Skeletal muscle satellite cell (primary cell): Measurements from ENCODE around the gene TMC7.
"Not testable (repeated sequence)": the region's sequence is repeated elsewhere in the genome, so short reads cannot be mapped to it uniquely, and the experiment has no call there.

Experiments
- H3K27me3 ChIP-seq: 2 replicates; pipeline ENCODE4 v1.7.0; 2013; ENCODE audit warnings: low read length; ENCODE audit not compliant: control insufficient read depth, insufficient read depth
- H3K36me3 ChIP-seq: 2 replicates; pipeline ENCODE4 v1.7.0; 2013; ENCODE audit warnings: mild to moderate bottlenecking, control low read depth, low read length; ENCODE audit not compliant: insufficient read depth
- H3K4me1 ChIP-seq: 2 replicates; pipeline ENCODE4 v1.7.0; 2013; ENCODE audit warnings: low read length; ENCODE audit not compliant: control insufficient read depth, insufficient read depth
- H3K4me2 ChIP-seq: 2 replicates; pipeline ENCODE4 v1.7.0; 2013; ENCODE audit warnings: mild to moderate bottlenecking, low read length
- H3K4me3 ChIP-seq: 2 replicates; pipeline ENCODE4 v1.7.0; 2013; ENCODE audit warnings: low read length
- H3K9ac ChIP-seq: 2 replicates; pipeline ENCODE4 v1.7.0; 2013; ENCODE audit warnings: mild to moderate bottlenecking, low read depth, low read length, moderate library complexity
- H3K9me3 ChIP-seq: replicated peaks from 2 replicates; pipeline ENCODE4 v1.7.0; 2013; ENCODE audit warnings: mild to moderate bottlenecking, control low read depth, low read length

TMC7 gene

DNA sequence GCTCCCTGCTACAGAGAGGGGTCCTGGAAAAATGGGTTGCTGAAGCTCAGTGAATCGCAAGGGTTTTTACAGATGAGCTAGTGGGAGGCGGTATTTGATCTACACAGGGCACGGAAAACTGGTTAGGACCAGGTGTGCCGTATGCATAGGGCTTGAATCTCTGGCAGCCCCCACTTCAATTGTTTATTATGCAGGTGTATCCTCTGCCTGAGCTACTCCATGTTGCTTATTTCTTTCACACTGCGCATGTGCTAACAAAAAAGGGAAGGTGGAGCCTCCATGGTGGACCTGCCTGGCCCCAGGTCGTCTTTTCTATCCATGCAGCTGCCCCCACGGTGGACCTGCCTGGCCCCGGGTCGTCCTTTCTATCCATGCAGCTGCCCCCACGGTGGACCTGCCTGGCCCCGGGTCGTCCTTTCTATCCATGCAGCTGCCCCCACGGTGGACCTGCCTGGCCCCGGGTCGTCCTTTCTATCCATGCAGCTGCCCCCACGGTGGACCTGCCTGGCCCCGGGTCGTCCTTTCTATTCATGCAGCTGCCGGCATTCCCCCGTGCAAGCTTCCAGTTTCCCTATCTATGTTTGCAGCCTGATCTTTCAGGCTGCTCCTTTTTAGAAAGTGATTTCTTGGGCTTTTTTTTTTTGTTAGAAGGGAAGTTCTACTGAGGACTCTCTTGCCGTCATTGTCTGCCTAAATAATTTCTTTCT, 27.7 kb upstream of the TMC7 start:
- H3K9ac ChIP-seq, H3K36me3 ChIP-seq, H3K9me3 ChIP-seq, H3K4me3 ChIP-seq, H3K4me2 ChIP-seq, H3K4me1 ChIP-seq: not testable (repeated sequence)
- H3K27me3 ChIP-seq, result peaks cover 22% of the 10 kb centered on the region

DNA sequence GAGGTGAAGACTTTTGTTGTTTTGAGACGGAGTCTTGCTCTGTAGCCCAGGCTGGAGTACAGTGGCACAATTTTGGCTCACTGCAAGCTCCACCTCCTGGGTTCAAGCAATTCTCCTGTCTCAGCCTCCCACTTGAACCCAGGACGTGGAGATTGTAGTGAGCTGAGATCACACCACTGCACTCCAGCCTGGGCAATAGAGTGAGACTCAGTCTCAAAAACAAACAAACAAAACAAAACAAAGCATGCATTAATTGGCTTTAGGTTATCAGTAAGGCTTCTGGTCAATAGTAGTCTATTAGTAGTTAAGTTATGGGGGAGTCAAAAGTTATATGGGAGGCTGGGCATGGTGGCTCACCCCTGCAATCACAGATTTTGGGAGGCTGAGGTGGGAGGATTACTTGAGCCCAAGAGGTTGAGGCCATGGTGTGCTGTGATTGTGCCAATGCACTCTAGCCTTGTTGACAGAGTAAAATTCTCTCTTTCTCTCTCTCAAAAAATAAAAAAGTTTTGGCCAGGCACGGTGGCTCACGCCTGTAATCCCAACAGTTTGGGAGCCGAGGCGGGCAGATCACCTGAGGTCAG, 27.0 kb upstream of the TMC7 start:
- H3K9ac ChIP-seq, H3K36me3 ChIP-seq, H3K4me1 ChIP-seq, H3K9me3 ChIP-seq, H3K4me3 ChIP-seq, H3K4me2 ChIP-seq: not testable (repeated sequence)
- peaks cover 26% of the 10 kb centered on the region for H3K27me3 ChIP-seq

DNA sequence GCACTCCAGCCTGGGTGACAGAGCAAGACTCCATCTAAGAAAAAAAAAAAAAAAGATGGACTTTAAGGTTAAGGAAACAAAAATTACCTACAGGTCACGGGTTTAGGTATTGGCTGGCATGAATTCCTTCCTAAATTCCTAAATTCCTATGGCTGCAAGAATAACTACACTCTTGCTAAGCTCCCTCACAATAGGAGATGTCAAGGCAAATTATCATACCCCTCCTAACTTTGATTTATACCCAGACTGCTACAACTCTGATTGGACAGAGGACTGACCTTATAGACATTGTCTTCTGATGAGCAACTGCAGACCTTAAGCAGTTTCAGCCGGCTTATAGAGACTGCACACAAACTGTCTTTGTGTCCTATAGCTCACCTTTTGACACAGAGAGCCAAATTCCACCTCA, 25.1 kb upstream of the TMC7 start:
- no peak overlapping the region for H3K9ac ChIP-seq
- peaks cover 26% of the 10 kb centered on the region for H3K27me3 ChIP-seq
- no peaks in the 10 kb centered on the region for H3K9me3 ChIP-seq
- H3K36me3 ChIP-seq, result no peaks in the 10 kb centered on the region
- no peak overlapping the region for H3K4me3 ChIP-seq
- no peak overlapping the region for H3K4me2 ChIP-seq
- no peaks in the 10 kb centered on the region for H3K4me1 ChIP-seq

- Histone ChIP-seq H3K4me2 (no peak overlapping the region), H3K27me3 (peaks cover 26% of the 10 kb centered on the region), H3K9ac (no peak overlapping the region), H3K9me3 (no peaks in the 10 kb centered on the region), H3K4me3 (no peak overlapping the region), H3K36me3 (no peaks in the 10 kb centered on the region), H3K4me1 (no peaks in the 10 kb centered on the region)
Measured at GRCh38 chr16:18959031-18959505, 24.7 kb upstream of the TMC7 start.

DNA sequence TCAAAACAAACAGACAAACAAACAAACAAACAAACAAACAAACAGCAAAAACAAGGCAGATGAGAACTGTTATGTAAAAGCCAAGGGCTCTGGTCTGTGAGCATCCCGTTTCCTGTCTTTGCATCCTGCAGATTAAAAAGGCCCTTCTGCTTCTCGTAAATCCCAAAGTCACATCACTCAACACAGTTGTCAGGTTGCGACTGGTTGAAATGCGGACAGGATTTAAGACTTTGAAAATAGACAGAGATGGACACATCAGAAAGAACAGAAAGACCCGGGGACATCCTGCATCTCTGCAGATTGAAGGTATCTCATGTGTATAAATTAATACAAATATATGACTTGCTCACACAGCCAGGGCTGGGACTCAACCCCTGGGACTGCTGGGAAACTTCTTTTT, 18.2 kb upstream of the TMC7 start:
- Histone ChIP-seq H3K4me3 (no peak overlapping the region), H3K4me1 (no peaks in the 10 kb centered on the region), H3K4me2 (no peak overlapping the region), H3K9me3 (no peaks in the 10 kb centered on the region), H3K9ac (no peak overlapping the region), H3K27me3 (peaks cover 3% of the 10 kb centered on the region), H3K36me3 (no peaks in the 10 kb centered on the region)

GRCh38 chr16:18966791-18967190, 16.9 kb upstream of the TMC7 start:
- Histone ChIP-seq H3K4me1 (no peaks in the 10 kb centered on the region), H3K4me2 (no peak overlapping the region), H3K9me3 (no peaks in the 10 kb centered on the region), H3K4me3 (no peak overlapping the region), H3K27me3 (no peaks in the 10 kb centered on the region), H3K9ac (no peak overlapping the region), H3K36me3 (no peaks in the 10 kb centered on the region)

DNA sequence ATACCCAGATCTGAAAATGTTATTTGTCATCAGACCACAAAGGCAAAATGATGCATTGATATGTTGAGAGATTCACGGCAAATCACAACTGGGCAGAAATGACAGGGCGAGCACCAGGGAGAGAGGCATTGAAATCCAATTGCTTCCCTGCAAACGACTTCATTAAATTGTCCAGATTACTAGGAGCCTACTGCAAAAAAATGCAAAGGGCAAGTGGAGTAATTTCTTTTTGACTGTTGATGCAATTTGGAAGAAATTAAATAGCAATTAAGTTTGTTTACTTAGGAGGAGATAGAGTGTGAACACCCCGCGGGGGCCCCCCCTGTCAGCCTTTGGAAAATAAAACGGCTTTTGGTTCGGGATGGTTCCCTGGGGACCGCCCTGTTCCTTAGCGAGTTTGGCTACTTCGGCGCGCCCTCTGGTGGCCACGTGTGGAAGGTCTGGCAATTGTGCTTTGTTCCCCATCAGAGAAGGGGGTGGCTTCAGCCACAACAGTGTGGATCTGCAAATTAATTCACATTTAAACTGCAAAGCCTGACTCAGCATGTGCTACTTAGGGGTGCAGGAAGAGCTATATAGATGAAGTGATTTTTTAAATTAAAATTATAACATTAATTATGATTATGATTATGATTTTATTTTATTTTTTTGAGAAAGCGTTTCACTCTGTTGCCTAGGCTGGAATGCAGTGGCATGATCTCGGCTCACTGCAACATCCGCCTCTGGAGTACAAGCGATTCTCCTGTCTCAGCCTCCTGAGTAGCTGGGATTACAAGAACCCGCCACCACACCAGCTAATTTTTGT, 14.5 kb upstream of the TMC7 start:
- Histone ChIP-seq H3K4me1 (no peaks in the 10 kb centered on the region), H3K4me3 (peak overlapping the region; percentile 63), H3K27me3 (no peaks in the 10 kb centered on the region), H3K9me3 (no peaks in the 10 kb centered on the region), H3K9ac (no peak overlapping the region), H3K36me3 (no peaks in the 10 kb centered on the region), H3K4me2 (peak overlapping the region; percentile 77)

GRCh38 chr16:18969855-18970240, 13.9 kb upstream of the TMC7 start:
- H3K4me1 ChIP-seq, result no peaks in the 10 kb centered on the region
- no peaks in the 10 kb centered on the region for H3K36me3 ChIP-seq
- no peak overlapping the region for H3K4me3 ChIP-seq
- no peak overlapping the region for H3K9ac ChIP-seq
- no peaks in the 10 kb centered on the region for H3K27me3 ChIP-seq
- no peaks in the 10 kb centered on the region for H3K9me3 ChIP-seq
- H3K4me2 ChIP-seq, result no peak overlapping the region

- peaks cover 14% of the 10 kb centered on the region for H3K27me3 ChIP-seq
- H3K9me3 ChIP-seq, result no peaks in the 10 kb centered on the region
- no peak overlapping the region for H3K4me3 ChIP-seq
- no peak overlapping the region for H3K4me2 ChIP-seq
- no peaks in the 10 kb centered on the region for H3K4me1 ChIP-seq
- H3K9ac ChIP-seq, result no peak overlapping the region
- H3K36me3 ChIP-seq, result no peaks in the 10 kb centered on the region
Measured at GRCh38 chr16:18975109-18975508, 8.6 kb upstream of the TMC7 start.

DNA sequence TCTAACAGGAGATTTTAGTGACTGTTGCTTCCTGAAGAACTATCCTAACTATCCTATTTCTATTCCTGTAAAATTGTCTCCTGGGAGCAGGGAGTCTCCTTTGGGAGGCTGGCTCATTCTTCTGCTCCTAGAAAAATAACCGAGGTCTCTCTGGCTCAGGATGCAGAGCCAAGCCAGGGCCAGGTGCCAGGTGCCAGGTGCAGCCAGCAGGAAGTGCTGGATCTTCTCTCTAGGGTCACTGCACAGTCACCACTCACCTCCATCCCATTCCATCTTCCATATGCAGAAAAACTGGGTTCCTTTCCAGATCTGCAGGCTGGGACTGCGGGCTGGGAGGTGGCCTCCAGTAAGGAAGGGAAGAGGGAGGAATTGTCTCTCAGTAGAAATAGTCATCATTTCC, 3.8 kb upstream of the TMC7 start:
- no peaks in the 10 kb centered on the region for H3K36me3 ChIP-seq
- H3K4me2 ChIP-seq, result no peak overlapping the region
- H3K9ac ChIP-seq, result no peak overlapping the region
- no peak overlapping the region for H3K4me3 ChIP-seq
- peaks cover 3% of the 10 kb centered on the region for H3K4me1 ChIP-seq
- peaks cover 14% of the 10 kb centered on the region for H3K27me3 ChIP-seq
- H3K9me3 ChIP-seq, result no peaks in the 10 kb centered on the region

- Histone ChIP-seq H3K4me3 (peak overlapping the region; percentile 73), H3K9me3 (no peaks in the 10 kb centered on the region), H3K36me3 (no peaks in the 10 kb centered on the region), H3K4me2 (peak overlapping the region; percentile 81), H3K9ac (peak overlapping the region; percentile 77), H3K27me3 (no peaks in the 10 kb centered on the region), H3K4me1 (peaks cover 3% of the 10 kb centered on the region)
Measured at GRCh38 chr16:18984435-18985005, 786 bp downstream of the TMC7 start.
